ENCODE data around the gene RPN2. TPM values are rescaled to one million over a fixed set of nuclear protein-coding genes. Genes with fewer than 3 reads are reported as not detected.

The RPN2 gene
- total and polyA plus RNA-seq, 9 of the 15 experiments (the other 6 are each of a cell fraction or from before 2014, with no cell fraction given): 168 to 548 (median 325) TPM

DNA sequence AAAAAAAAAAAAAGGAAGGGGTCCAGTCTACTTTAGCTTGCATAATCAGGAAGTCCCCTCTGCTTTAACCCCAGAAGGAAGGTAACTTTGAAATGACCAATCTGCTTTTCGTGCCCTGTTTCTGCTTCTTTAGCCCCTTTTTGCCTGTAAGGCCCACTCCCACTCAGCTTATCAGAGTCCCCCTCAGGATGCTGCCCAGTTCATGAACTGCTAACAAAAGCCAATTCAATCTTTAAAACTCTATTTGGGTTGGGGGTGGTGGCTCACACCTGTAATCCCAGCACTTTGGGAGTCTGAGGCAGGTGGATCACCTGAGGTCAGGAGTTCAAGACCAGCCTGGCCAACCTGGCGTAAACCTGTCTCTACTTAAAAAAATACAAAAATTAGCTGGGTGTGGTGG is 70.2 kb downstream of the RPN2 start:
- H3K79me2 ChIP-seq (ENCODE audit: control insufficient read depth, insufficient read depth, low read length): no peaks in the 10 kb centered on the region
- H3K9me3 ChIP-seq (replicated peaks; ENCODE audit: control insufficient read depth, insufficient read depth, low read depth, low read length): no peaks in the 10 kb centered on the region
- ChIA-PET POLR2A (interaction anchor here (1.0 to 1.2 kb wide), 3 partner anchors 10 to 284 kb away, joined by 3 to 4 read pairs (median 3); no protein-coding TSS in a partner anchor), CTCF (ENCODE audit: low intra/inter-chr PET ratio) (no interaction called here)
- DNase-seq (ENCODE audit: extremely low read depth in 1 of 4, low spot score in 3 of 4) (no peak), FAIRE-seq (no peak), ATAC-seq (no peak)
- H3K27ac ChIP-seq (ENCODE audit: extremely low read depth, low read depth, low read length): no peak overlapping the region
- H3K4me1 ChIP-seq (replicated peaks in 1 of 2; ENCODE audit: control insufficient read depth in 2 of 2, insufficient read depth in 2 of 2, low read length in 2 of 2): no peaks in the 10 kb centered on the region; a peak in 1 of 5 replicates
- no peaks in the 10 kb centered on the region for H3K9me1 ChIP-seq (ENCODE audit: control insufficient read depth, insufficient read depth, low read length)
- H3K4me3 ChIP-seq: no peak overlapping the region
- H3K9ac ChIP-seq (ENCODE audit: insufficient read depth in 1 of 2, low read depth in 2 of 2, low read length in 2 of 2): no peak overlapping the region
- peaks cover 12 to 30% of the 10 kb centered on the region in 2 experiments for H3K27me3 ChIP-seq (ENCODE audit: control insufficient read depth in 2 of 2, insufficient read depth in 2 of 2, low read length in 2 of 2)
- BruUV-seq (replicated peaks): no TSS peak
- H2AFZ ChIP-seq (ENCODE audit: low read depth, low read length): no peak overlapping the region
- H4K20me1 ChIP-seq (replicated peaks; ENCODE audit: control insufficient read depth, insufficient read depth, low read length): no peaks in the 10 kb centered on the region
- no peaks in the 10 kb centered on the region for H3K36me3 ChIP-seq (ENCODE audit: control insufficient read depth, insufficient read depth, low read length)
- WGBS (ENCODE audit: insufficient coverage, low coverage, missing lambda C conversion rate): 51% methylated on average over 2 of the region's 2 CpGs
- intact Hi-C loops (cut with micrococcal nuclease): no loop called here
- H3K4me2 ChIP-seq (ENCODE audit: insufficient read depth, low read length): no peak overlapping the region
- in situ Hi-C loops (cut with MboI): no loop called here
- TF ChIP-seq, protein P1, sequence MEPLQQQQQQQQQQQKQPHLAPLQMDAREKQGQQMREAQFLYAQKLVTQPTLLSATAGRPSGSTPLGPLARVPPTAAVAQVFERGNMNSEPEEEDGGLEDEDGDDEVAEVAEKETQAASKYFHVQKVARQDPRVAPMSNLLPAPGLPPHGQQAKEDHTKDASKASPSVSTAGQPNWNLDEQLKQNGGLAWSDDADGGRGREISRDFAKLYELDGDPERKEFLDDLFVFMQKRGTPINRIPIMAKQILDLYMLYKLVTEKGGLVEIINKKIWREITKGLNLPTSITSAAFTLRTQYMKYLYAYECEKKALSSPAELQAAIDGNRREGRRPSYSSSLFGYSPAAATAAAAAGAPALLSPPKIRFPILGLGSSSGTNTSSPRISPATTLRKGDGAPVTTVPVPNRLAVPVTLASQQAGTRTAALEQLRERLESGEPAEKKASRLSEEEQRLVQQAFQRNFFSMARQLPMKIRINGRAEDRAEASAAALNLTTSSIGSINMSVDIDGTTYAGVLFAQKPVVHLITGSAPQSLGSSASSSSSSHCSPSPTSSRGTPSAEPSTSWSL (CRISPR knock-in tag; IDR thresholded peaks at IDR 0.05; ENCODE audit: borderline replicate concordance): no peak
- no peak for TF ChIP-seq NCOA1 (IDR thresholded peaks at IDR 0.05; ENCODE audit: low read depth)
- TF ChIP-seq PML (IDR thresholded peaks at IDR 0.05; ENCODE audit: low read length): no peak
- no peak for TF ChIP-seq DPF2 (IDR thresholded peaks at IDR 0.05)
- TF ChIP-seq, protein P2, sequence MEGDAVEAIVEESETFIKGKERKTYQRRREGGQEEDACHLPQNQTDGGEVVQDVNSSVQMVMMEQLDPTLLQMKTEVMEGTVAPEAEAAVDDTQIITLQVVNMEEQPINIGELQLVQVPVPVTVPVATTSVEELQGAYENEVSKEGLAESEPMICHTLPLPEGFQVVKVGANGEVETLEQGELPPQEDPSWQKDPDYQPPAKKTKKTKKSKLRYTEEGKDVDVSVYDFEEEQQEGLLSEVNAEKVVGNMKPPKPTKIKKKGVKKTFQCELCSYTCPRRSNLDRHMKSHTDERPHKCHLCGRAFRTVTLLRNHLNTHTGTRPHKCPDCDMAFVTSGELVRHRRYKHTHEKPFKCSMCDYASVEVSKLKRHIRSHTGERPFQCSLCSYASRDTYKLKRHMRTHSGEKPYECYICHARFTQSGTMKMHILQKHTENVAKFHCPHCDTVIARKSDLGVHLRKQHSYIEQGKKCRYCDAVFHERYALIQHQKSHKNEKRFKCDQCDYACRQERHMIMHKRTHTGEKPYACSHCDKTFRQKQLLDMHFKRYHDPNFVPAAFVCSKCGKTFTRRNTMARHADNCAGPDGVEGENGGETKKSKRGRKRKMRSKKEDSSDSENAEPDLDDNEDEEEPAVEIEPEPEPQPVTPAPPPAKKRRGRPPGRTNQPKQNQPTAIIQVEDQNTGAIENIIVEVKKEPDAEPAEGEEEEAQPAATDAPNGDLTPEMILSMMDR (IDR thresholded peaks at IDR 0.05 in 2 of 3, conservative IDR thresholded peaks at IDR 0.05 in 1 of 3; ENCODE audit: insufficient read depth in 2 of 3, low read depth in 1 of 3, low read length in 3 of 3): no peak
- TF ChIP-seq ZNF444 (CRISPR knock-in tag; IDR thresholded peaks at IDR 0.05): no peak
- TF ChIP-seq GMEB1 (CRISPR knock-in tag; IDR thresholded peaks at IDR 0.05): no peak
- no peak for TF ChIP-seq SRF (CRISPR knock-in tag; IDR thresholded peaks at IDR 0.05)
- no peak for TF ChIP-seq ZNF143 (CRISPR knock-in tag; IDR thresholded peaks at IDR 0.05)
- no peak for TF ChIP-seq TEAD4 (IDR thresholded peaks at IDR 0.05; ENCODE audit: low read length)
- no peak for TF ChIP-seq TEAD4 (CRISPR knock-in tag; IDR thresholded peaks at IDR 0.05; ENCODE audit: borderline replicate concordance)
- TF ChIP-seq TFE3 (CRISPR knock-in tag; IDR thresholded peaks at IDR 0.05): no peak
- TF ChIP-seq ZNF324 (CRISPR knock-in tag; IDR thresholded peaks at IDR 0.05): no peak
- no peak for TF ChIP-seq ZNF398 (CRISPR knock-in tag; IDR thresholded peaks at IDR 0.05)
- no peak for TF ChIP-seq L3MBTL2 (IDR thresholded peaks at IDR 0.05)
- no peak for TF ChIP-seq BMI1 (IDR thresholded peaks at IDR 0.05; ENCODE audit: low read length)
